ENCODE measurements around the gene KLF3.

Gene KLF3

DNA sequence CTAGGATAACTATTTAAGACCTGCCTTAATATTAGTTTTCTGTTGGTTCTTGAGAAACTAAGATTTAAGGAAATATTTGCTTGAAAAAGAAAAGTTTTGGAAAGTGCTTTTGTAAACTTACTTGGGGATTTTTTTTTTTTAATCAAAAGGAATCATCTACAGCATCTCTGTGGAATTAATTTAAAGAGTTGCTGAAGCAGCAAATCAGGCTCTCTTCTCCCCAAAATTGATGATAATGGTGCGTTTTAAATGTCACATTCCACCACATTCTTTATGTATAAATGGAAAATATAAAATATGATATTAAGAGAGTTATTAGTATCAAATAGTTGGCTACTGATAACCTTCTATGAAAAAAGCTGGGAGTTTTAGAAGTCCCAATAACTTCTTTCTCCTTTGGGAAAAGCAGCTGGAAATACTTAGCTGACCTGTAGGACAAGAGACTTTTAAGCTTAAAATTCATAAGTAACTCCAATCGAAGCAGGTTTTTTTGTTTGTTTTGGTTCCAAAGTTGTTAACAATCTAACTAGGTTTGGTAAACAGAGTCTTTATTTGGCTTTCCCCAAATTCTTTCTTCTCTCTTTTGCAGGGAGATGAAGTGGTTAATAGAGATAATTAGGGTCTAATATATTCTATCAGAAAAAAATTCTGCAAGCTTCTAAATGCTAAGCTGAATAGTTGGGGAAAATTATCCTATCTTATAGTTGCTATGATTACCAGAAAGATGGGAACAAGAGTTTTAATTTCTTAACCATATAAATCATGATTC, 4.4 kb downstream of the KLF3 start:
- Histone ChIP-seq H3K4me1 (ENCODE audit: control insufficient read depth, insufficient read depth, low read length) (peaks cover 75% of the 10 kb centered on the region), H3K36me3 (ENCODE audit: control insufficient read depth, insufficient read depth, low read length) (no peaks in the 10 kb centered on the region), H3K9ac (ENCODE audit: low read depth, low read length) (peak overlapping the region; percentile 78), H3K27ac (ENCODE audit: low read depth, low read length) (peak overlapping the region; percentile 98), H3K4me3 (ENCODE audit: low read depth, low read length) (peak overlapping the region; percentile 27; the same call in 1 of the 2 replicates), H3K9me3 (ENCODE audit: control insufficient read depth, insufficient read depth, low read length) (no peaks in the 10 kb centered on the region), H3K27me3 (ENCODE audit: control insufficient read depth, insufficient read depth, low read length) (no peaks in the 10 kb centered on the region)

DNA sequence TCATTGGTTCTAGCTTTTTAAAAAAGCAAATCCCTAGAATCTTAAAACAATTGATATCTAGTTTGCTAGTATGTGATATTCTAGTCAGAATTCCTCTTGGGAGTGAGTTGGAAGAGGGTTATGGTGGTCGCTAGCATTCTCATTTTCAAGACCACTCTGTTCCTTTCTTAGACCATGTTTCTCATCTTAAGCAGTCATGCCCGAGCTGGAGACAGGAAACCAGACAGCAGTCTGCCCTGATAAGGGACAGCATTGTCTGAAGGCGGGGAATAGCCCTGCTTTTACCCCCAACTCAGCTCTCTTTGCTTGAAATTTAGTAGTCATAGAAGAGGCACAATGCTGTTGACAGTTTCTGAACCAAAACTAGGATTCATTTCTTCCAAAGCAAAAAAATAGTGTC, 5.2 kb downstream of the KLF3 start:
- no peak overlapping the region for H3K4me3 ChIP-seq (ENCODE audit: low read depth, low read length)
- peaks cover 83% of the 10 kb centered on the region for H3K4me1 ChIP-seq (ENCODE audit: control insufficient read depth, insufficient read depth, low read length)
- no peak overlapping the region for H3K9ac ChIP-seq (ENCODE audit: low read depth, low read length)
- no peaks in the 10 kb centered on the region for H3K36me3 ChIP-seq (ENCODE audit: control insufficient read depth, insufficient read depth, low read length)
- H3K27ac ChIP-seq (ENCODE audit: low read depth, low read length): peak overlapping the region; percentile 31
- no peaks in the 10 kb centered on the region for H3K9me3 ChIP-seq (ENCODE audit: control insufficient read depth, insufficient read depth, low read length)
- H3K27me3 ChIP-seq (ENCODE audit: control insufficient read depth, insufficient read depth, low read length): no peaks in the 10 kb centered on the region

DNA sequence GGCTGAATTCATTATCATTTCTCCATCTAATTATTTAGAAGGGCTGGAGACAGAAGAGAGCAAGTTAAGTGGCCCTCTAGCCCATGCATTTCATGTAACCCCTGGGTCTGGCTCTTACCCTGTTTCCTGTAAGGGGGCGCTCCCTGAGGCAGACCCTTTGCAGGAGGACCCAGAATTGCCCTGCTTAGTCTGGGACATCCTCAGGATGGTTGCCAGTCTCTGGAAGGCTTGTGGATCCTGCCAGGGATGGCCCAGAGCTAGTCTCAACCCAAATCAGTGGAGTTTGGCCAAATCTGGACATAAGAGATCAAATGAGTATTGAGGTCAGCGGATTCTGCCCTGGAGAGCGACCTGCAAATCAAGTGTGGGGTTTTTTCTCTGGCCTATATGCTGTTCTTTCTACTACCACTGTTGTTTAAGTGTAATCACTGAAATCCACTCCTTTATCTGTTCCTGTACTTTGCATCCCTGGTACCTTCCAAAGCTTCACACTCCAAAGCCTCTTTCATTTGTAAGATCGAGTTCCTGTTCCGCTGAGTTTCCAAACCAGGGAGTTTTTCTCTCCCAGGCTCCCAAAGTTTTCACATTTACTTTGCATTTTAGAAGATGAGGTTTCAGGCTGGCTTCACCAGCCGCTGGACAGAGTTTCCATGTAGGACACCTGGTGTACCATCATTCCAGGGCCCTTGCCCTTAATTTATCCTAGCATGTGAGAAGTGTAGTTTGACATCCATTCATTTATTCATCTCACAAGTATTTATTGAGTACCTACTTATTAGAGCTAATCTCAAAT, 6.3 kb downstream of the KLF3 start:
- Histone ChIP-seq H3K36me3 (ENCODE audit: control insufficient read depth, insufficient read depth, low read length) (no peaks in the 10 kb centered on the region), H3K27ac (ENCODE audit: low read depth, low read length) (peak overlapping the region; percentile 50), H3K9ac (ENCODE audit: low read depth, low read length) (no peak overlapping the region), H3K9me3 (ENCODE audit: control insufficient read depth, insufficient read depth, low read length) (no peaks in the 10 kb centered on the region), H3K4me3 (ENCODE audit: low read depth, low read length) (no peak overlapping the region), H3K27me3 (ENCODE audit: control insufficient read depth, insufficient read depth, low read length) (no peaks in the 10 kb centered on the region), H3K4me1 (ENCODE audit: control insufficient read depth, insufficient read depth, low read length) (peaks cover 94% of the 10 kb centered on the region)

DNA sequence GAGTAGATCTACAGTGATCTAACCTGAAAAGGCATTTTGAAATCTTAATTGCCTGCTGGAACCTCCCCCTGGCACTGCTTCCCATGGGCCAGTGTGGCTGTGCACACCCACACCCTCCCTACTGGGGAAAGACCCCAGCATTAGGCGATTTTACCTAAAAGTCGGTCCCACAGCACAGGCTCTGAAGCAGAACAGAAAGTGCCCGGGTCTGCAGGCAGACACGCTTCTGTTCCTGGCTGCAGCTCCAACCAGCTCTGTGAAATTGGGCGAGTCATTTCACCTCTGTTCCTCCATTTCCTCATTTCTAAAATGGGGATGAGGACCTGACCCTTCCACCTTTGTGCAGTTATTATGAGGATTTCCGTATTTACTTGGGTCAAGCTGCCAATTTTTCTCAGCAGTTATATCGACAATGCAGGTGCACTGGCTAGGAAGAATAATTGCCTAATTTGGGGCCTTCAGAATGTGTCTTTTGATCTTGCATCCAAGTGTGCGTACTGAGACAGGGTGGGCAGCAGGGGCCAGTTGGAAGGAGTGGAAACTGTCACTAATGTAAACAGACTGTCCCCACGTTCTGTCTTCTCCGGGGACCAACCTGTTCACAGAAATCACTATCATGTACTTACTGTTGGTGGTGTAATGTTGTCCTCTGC, 7.1 kb downstream of the KLF3 start:
- peak overlapping the region; percentile 58 for H3K27ac ChIP-seq (ENCODE audit: low read depth, low read length)
- H3K27me3 ChIP-seq (ENCODE audit: control insufficient read depth, insufficient read depth, low read length): no peaks in the 10 kb centered on the region
- no peaks in the 10 kb centered on the region for H3K36me3 ChIP-seq (ENCODE audit: control insufficient read depth, insufficient read depth, low read length)
- no peak overlapping the region for H3K4me3 ChIP-seq (ENCODE audit: low read depth, low read length)
- peaks cover 92% of the 10 kb centered on the region for H3K4me1 ChIP-seq (ENCODE audit: control insufficient read depth, insufficient read depth, low read length)
- H3K9ac ChIP-seq (ENCODE audit: low read depth, low read length): no peak overlapping the region
- no peaks in the 10 kb centered on the region for H3K9me3 ChIP-seq (ENCODE audit: control insufficient read depth, insufficient read depth, low read length)

DNA sequence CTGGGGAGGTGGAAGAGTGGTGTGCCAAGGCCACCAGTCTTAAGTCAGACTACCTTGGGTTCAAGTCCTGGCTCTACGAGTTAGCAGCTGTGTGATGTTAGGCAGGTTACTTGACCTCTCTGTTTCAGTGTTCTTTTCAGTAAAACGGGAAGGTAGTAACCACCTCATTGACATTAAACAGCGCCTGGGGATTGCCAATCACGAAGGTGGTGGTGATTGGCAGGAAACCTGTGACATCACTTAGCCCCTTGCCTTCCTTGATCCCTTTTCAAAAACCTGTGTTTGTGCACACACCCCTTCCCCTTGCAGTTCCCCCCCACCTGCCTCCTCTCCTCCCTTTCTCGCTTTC, 7.6 kb downstream of the KLF3 start:
- H3K4me1 ChIP-seq (ENCODE audit: control insufficient read depth, insufficient read depth, low read length): peaks cover 87% of the 10 kb centered on the region
- H3K9ac ChIP-seq (ENCODE audit: low read depth, low read length): no peak overlapping the region
- no peaks in the 10 kb centered on the region for H3K27me3 ChIP-seq (ENCODE audit: control insufficient read depth, insufficient read depth, low read length)

DNA sequence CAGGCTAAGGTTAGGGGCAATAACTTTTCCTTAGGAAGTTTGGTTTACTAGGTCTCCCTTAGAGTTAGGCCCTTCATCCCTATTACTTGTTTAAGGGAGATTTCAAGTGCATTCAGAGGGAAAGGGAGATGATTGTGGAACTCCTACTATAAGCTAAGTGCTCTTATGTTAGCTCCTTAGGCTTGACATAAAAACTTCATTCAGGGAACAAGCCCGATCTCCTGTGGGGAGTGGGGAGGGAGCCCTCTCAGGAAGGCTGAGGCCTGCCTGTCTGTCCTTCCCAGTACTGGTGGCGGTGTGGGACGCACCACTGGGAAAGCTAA, 8.0 kb downstream of the KLF3 start:
- no peaks in the 10 kb centered on the region for H3K9me3 ChIP-seq (ENCODE audit: control insufficient read depth, insufficient read depth, low read length)
- peak overlapping the region; percentile 73 for H3K27ac ChIP-seq (ENCODE audit: low read depth, low read length)
- no peak overlapping the region for H3K4me3 ChIP-seq (ENCODE audit: low read depth, low read length)
- no peaks in the 10 kb centered on the region for H3K27me3 ChIP-seq (ENCODE audit: control insufficient read depth, insufficient read depth, low read length)
- peaks cover 83% of the 10 kb centered on the region for H3K4me1 ChIP-seq (ENCODE audit: control insufficient read depth, insufficient read depth, low read length)
- H3K36me3 ChIP-seq (ENCODE audit: control insufficient read depth, insufficient read depth, low read length): no peaks in the 10 kb centered on the region
- no peak overlapping the region for H3K9ac ChIP-seq (ENCODE audit: low read depth, low read length)

More for the DNA sequence above, 7.6 kb downstream of the KLF3 start:
- Histone ChIP-seq H3K4me3 (ENCODE audit: low read depth, low read length) (no peak overlapping the region), H3K9me3 (ENCODE audit: control insufficient read depth, insufficient read depth, low read length) (no peaks in the 10 kb centered on the region), H3K36me3 (ENCODE audit: control insufficient read depth, insufficient read depth, low read length) (no peaks in the 10 kb centered on the region), H3K27ac (ENCODE audit: low read depth, low read length) (peak overlapping the region; percentile 73)

DNA sequence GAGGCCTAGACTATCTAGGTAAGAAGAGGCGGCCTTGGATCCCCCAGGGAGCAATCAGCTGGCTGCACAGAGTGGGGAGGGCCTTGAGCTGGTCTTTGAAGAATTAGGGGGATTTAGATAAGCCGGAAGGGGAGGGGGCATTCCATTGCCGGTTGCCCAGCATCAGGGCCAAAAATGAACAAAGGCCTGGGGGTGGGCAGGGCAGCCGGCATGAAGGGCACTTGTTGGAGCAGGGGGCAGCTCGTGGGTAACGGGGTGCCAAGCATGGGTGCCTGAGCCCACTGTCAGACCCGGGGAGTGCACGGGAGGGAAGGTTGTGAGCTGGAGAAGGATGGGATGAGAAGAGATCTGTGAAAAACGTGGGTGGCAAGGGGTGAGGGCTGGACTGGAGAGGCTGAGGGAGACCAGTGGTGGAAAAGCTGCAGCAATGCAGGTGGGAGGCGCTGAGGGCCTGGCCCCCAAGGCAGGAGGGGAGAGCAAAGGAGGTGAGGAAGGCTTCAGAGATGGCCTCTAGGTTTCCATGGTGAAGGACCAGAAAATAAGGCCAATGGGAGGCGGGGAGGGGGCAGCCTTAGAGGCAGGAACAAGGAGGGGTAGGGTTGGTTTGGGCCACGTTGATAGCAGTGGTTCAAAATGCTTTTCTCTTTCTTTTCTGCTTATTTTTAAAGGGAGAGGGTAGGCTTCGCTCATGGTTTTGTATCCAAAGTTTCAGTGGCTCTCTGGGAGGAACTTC, 8.6 kb downstream of the KLF3 start:
- Histone ChIP-seq H3K27me3 (ENCODE audit: control insufficient read depth, insufficient read depth, low read length) (no peaks in the 10 kb centered on the region), H3K4me3 (ENCODE audit: low read depth, low read length) (no peak overlapping the region), H3K27ac (ENCODE audit: low read depth, low read length) (peak overlapping the region; percentile 73), H3K9ac (ENCODE audit: low read depth, low read length) (no peak overlapping the region), H3K9me3 (ENCODE audit: control insufficient read depth, insufficient read depth, low read length) (no peaks in the 10 kb centered on the region), H3K36me3 (ENCODE audit: control insufficient read depth, insufficient read depth, low read length) (no peaks in the 10 kb centered on the region), H3K4me1 (ENCODE audit: control insufficient read depth, insufficient read depth, low read length) (peaks cover 80% of the 10 kb centered on the region)

DNA sequence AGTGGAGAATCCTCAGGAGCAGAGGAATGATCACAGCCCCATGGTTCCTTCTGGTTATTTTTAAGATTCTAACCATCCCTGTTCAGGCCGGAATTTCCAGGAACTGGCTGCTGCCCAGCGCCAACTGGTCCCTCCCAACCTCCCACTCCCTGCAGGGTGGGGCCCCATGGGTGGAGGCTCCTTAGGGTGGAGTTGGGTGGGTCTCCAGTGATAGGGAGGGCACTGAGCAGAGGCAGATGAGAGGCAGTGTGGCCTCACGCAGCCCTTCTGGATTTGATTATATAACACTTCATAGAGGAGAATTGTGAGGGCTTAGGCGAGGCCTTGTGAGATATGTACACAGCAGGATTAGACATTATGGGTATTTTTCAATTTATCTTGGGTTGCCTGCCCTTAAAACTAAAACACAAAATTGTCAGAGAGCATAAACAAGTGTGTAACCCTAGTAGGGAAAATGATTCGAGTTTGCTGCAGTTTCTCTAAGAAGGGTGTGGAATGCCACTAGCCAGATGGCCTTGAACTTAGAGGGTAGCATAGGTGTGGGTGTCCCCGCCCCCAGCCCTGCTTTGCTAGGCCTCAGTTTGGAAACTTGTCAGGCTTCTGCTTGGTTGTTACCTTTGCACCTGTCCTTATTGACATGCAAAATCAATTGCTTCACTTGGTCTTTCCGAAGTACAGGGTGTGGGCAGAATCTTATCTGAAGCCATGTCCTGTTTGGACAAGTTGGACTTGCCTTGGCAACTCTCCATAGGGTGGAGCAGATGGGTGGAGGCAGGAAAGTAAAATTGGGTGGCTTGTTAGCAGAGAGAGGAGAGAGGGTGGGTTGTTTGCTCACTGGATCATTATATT, 9.4 kb downstream of the KLF3 start:
- Histone ChIP-seq H3K4me1 (ENCODE audit: control insufficient read depth, insufficient read depth, low read length) (peaks cover 72% of the 10 kb centered on the region), H3K27ac (ENCODE audit: low read depth, low read length) (peak overlapping the region; percentile 16), H3K27me3 (ENCODE audit: control insufficient read depth, insufficient read depth, low read length) (no peaks in the 10 kb centered on the region), H3K9me3 (ENCODE audit: control insufficient read depth, insufficient read depth, low read length) (no peaks in the 10 kb centered on the region), H3K36me3 (ENCODE audit: control insufficient read depth, insufficient read depth, low read length) (no peaks in the 10 kb centered on the region), H3K4me3 (ENCODE audit: low read depth, low read length) (no peak overlapping the region), H3K9ac (ENCODE audit: low read depth, low read length) (no peak overlapping the region)

DNA sequence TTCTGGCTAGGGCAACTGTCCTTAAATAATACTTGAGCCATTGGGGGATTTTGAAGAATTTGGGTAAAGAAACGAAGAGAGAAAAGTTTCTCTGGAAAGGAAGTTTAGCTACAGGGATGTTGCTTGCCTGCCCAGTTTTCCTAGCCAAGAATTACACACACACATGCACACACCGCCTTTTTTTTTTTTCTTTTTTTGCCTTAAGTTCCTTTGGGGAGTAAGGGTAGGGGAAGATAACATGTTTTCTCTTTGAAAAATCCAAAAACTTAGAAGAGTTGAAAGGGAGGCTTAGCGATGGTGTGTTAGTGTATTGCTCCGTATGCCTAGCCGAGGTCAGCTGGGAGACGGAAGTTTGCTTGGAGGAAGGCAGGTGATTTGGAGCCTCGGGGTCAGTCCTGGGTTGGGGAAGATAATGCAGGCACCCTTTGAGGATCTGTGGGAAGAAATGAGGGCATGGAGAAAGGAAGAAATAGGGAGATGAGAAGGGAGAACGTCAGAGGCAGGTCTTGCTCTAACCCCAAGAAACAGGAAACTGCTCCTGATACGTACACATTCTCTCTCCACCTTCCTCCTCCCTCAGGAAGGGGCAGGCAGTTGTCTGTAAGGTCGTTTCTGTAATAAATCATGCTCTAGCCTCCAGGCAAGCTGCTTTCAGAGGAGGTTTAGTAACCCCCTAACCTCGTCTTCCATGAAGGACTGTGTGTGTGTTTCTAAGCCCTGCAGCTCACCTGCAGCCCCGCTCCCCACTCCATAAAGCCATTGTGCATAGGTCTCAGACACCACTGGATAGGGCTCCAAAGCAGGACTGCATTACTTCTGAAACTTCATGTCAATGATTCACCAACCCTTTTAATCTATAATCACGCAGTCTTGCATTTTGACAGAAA, 10.5 kb downstream of the KLF3 start:
- Histone ChIP-seq H3K27me3 (ENCODE audit: control insufficient read depth, insufficient read depth, low read length) (no peaks in the 10 kb centered on the region), H3K9me3 (ENCODE audit: control insufficient read depth, insufficient read depth, low read length) (no peaks in the 10 kb centered on the region), H3K36me3 (ENCODE audit: control insufficient read depth, insufficient read depth, low read length) (no peaks in the 10 kb centered on the region), H3K9ac (ENCODE audit: low read depth, low read length) (no peak overlapping the region), H3K4me1 (ENCODE audit: control insufficient read depth, insufficient read depth, low read length) (peaks cover 62% of the 10 kb centered on the region), H3K27ac (ENCODE audit: low read depth, low read length) (peak overlapping the region; percentile 46), H3K4me3 (ENCODE audit: low read depth, low read length) (no peak overlapping the region)

All from HUES48 (cell line).